ENCODE measurements around the gene DNM2. TPM values are rescaled to one million over a fixed set of nuclear protein-coding genes. Genes with fewer than 3 reads are reported as not detected.
A peak's percentile ranks its signal among the peaks of the same experiment; 100 is the strongest.

DNM2 gene
- polyA plus RNA-seq, 1 donor from 2014 or later, result 109 TPM

DNA sequence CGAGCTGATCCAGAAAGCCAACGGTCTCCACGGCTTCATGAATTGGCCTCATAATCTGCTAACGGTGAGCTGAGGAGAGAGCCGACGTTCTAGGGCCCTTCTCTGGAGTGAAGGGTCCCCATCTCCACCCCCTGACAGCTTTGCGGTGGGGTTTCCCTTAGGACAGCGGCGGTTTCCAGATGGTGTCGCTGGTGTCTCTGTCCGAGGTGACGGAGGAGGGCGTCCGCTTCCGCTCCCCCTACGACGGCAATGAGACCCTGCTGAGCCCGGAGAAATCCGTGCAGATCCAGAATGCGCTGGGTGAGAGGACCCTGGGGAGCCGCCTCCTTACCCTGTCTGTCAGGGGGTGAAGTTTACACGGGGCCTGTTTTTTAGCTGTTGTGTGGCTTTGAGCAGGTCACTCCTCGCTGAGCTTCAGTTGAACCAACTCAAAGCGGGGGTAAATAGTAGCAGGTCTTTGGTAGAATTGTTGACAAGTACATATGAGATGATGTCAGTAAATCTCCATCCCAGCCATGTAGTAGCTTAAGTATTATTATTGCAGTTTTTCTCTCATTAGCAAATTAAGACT, 15.8 kb upstream of the DNM2 start:
- no peaks in the 10 kb centered on the region for H3K9me3 Mint-ChIP-seq
- peak overlapping the region in 1 of 3 donors; percentile 81 for H3K27ac Mint-ChIP-seq
- peaks cover 4 to 15% (median 9%) of the 10 kb centered on the region in 3 donors for H3K4me1 Mint-ChIP-seq
- peak overlapping the region; percentile 71 to 98 (median 94) for H3K4me3 Mint-ChIP-seq
- H3K27me3 Mint-ChIP-seq, result peaks cover 1% of the 10 kb centered on the region
- no peaks in the 10 kb centered on the region for H3K36me3 Mint-ChIP-seq

GRCh38 chr19:10706990-10707389, 10.9 kb upstream of the DNM2 start:
- Mint-ChIP-seq H3K4me1 (peaks cover 0 to 4% (median 3%) of the 10 kb centered on the region in 3 donors), H3K4me3 (no peak overlapping the region), H3K36me3 (peaks cover 2% of the 10 kb centered on the region), H3K27me3 (no peaks in the 10 kb centered on the region), H3K27ac (no peak overlapping the region), H3K9me3 (no peaks in the 10 kb centered on the region)

- peaks cover 2% of the 10 kb centered on the region for H3K36me3 Mint-ChIP-seq
- H3K27ac Mint-ChIP-seq, result no peak overlapping the region
- H3K9me3 Mint-ChIP-seq, result no peaks in the 10 kb centered on the region
- no peaks in the 10 kb centered on the region for H3K4me1 Mint-ChIP-seq
- H3K27me3 Mint-ChIP-seq, result no peaks in the 10 kb centered on the region
- no peak overlapping the region for H3K4me3 Mint-ChIP-seq
These were observed 10.4 kb upstream of the DNM2 start for GRCh38 chr19:10707440-10707839.

GRCh38 chr19:10708291-10708690, 9.6 kb upstream of the DNM2 start:
- Mint-ChIP-seq H3K27ac (no peak overlapping the region), H3K36me3 (peaks cover 2% of the 10 kb centered on the region), H3K9me3 (no peaks in the 10 kb centered on the region), H3K4me1 (no peaks in the 10 kb centered on the region), H3K27me3 (no peaks in the 10 kb centered on the region), H3K4me3 (no peak overlapping the region)

DNA sequence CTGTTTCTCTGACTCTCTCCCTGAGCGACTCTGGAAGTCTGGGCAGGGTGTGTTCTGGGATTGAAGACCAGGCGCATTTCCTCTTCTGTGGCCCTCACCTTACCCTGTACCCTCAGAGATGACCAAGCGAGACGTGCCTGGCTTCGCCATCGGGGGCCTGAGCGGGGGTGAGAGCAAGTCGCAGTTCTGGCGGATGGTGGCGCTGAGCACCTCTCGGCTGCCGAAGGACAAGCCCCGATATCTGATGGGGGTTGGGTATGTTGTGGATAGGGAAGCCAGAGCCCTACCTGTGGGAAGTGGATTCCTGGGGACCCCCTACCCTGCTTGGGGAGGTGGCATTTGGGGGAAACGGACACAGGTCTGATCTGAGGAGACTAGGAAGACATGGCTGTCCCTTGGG, 5.8 kb upstream of the DNM2 start:
- Mint-ChIP-seq H3K27ac (no peak overlapping the region), H3K36me3 (peaks cover 2% of the 10 kb centered on the region), H3K4me1 (peaks cover under 1 to 3% (median 3%) of the 10 kb centered on the region in 3 donors), H3K27me3 (no peaks in the 10 kb centered on the region), H3K4me3 (no peak overlapping the region), H3K9me3 (no peaks in the 10 kb centered on the region)

DNA sequence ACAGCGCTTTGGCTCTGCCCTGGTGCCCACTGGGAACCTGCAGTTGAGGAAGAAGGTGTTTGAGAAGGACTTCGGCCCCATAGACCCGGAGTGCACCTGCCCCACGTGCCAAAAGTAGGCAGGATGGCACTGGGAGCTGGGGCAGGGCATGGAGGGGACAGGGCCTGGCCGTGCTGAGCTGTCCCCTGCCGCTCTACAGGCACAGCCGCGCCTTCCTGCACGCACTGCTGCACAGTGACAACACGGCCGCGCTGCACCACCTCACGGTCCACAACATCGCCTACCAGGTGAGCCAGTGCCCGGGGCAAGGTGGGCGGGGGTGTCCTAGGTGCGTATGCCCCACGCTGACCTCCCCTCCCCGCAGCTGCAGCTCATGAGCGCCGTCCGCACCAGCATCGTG, 5.1 kb upstream of the DNM2 start:
- peak overlapping the region in 1 of 3 donors; percentile 67 for H3K27ac Mint-ChIP-seq
- H3K9me3 Mint-ChIP-seq, result no peaks in the 10 kb centered on the region
- H3K27me3 Mint-ChIP-seq, result no peaks in the 10 kb centered on the region
- H3K4me1 Mint-ChIP-seq, result peaks cover 3 to 7% (median 7%) of the 10 kb centered on the region in 3 donors
- H3K4me3 Mint-ChIP-seq, result no peak overlapping the region
- H3K36me3 Mint-ChIP-seq, result no peaks in the 10 kb centered on the region

GRCh38 chr19:10713317-10713716, 4.6 kb upstream of the DNM2 start:
- Mint-ChIP-seq H3K4me1 (peaks cover 3 to 7% (median 7%) of the 10 kb centered on the region in 3 donors), H3K27me3 (no peaks in the 10 kb centered on the region), H3K9me3 (no peaks in the 10 kb centered on the region), H3K27ac (peak overlapping the region in 1 of 3 donors; percentile 67), H3K4me3 (no peak overlapping the region), H3K36me3 (no peaks in the 10 kb centered on the region)

DNA sequence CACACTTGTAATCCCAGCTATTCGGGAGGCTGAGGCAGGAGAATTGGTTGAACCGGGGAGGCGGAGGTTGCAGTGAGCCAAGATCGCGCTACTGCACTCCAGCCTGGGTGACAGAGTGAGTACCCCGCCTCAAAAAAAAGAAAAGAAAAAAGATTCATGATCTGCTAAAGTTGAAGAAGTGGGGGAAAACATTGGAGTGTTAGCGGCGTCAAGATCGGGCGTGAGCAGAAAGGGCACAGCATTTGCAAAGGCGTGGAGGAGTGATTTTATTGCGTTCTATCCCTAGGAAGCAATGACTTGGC, 874 bp upstream of the DNM2 start:
- Mint-ChIP-seq H3K4me1 (peaks cover 16 to 21% (median 18%) of the 10 kb centered on the region in 3 donors), H3K27ac (peak overlapping the region; percentile 72 to 91 (median 90))

GRCh38 chr19:10718205-10719196, 622 bp downstream of the DNM2 start:
- H3K9me3 Mint-ChIP-seq, result no peaks in the 10 kb centered on the region
- no peaks in the 10 kb centered on the region for H3K27me3 Mint-ChIP-seq
- H3K27ac Mint-ChIP-seq, result peak overlapping the region; percentile 67 to 72 (median 69)
- H3K36me3 Mint-ChIP-seq, result peaks cover under 1% of the 10 kb centered on the region
- peak overlapping the region; percentile 87 to 97 (median 92) for H3K4me3 Mint-ChIP-seq
- H3K4me1 Mint-ChIP-seq, result peaks cover 16 to 26% (median 22%) of the 10 kb centered on the region in 3 donors

More for the DNA sequence above, 874 bp upstream of the DNM2 start:
- Mint-ChIP-seq H3K9me3 (no peaks in the 10 kb centered on the region), H3K4me3 (peak overlapping the region; percentile 87 to 97 (median 90)), H3K36me3 (no peaks in the 10 kb centered on the region), H3K27me3 (no peaks in the 10 kb centered on the region)

GRCh38 chr19:10719466-10719961, 1.6 kb downstream of the DNM2 start:
- no peaks in the 10 kb centered on the region for H3K27me3 Mint-ChIP-seq

GRCh38 chr19:10720607-10721125, 2.8 kb downstream of the DNM2 start:
- H3K9me3 Mint-ChIP-seq, result no peaks in the 10 kb centered on the region
- no peak overlapping the region for H3K27ac Mint-ChIP-seq
- H3K27me3 Mint-ChIP-seq, result no peaks in the 10 kb centered on the region
- peaks cover 2% of the 10 kb centered on the region for H3K36me3 Mint-ChIP-seq
- H3K4me3 Mint-ChIP-seq, result peak overlapping the region in 2 of 4 donors; percentile 87 to 89
- peaks cover 17 to 34% (median 27%) of the 10 kb centered on the region in 3 donors for H3K4me1 Mint-ChIP-seq

More at GRCh38 chr19:10719466-10719961, 1.6 kb downstream of the DNM2 start:
- peak overlapping the region; percentile 87 to 97 (median 92) for H3K4me3 Mint-ChIP-seq
- H3K4me1 Mint-ChIP-seq, result peaks cover 17 to 32% (median 22%) of the 10 kb centered on the region in 3 donors
- peak overlapping the region in 2 of 3 donors; percentile 27 to 36 for H3K27ac Mint-ChIP-seq
- H3K36me3 Mint-ChIP-seq, result peaks cover 2% of the 10 kb centered on the region
- no peaks in the 10 kb centered on the region for H3K9me3 Mint-ChIP-seq

DNA sequence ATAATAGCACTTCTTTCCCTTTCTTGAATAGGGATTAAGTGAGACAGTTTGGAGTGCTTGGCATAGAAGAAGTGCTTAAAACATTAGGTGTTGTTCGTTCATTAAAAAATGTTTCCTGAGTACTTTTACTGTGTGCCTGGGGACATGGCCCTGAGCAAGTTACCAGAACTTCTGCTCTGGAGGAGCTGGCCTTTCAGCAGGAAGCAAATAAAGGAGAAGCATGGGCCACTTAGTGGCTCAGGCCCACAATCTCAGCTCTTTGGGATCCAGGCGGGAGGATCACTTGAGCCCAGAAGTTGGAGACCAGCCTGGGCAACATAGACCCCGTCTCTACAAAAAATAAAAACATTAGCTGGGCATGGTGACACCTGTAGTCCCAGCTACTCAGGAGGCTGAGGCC, 5.7 kb downstream of the DNM2 start:
- peaks cover 26 to 42% (median 30%) of the 10 kb centered on the region in 3 donors for H3K4me1 Mint-ChIP-seq
- peak overlapping the region in 1 of 4 donors; percentile 43 for H3K4me3 Mint-ChIP-seq
- H3K27me3 Mint-ChIP-seq, result no peaks in the 10 kb centered on the region
- H3K36me3 Mint-ChIP-seq, result peaks cover 2% of the 10 kb centered on the region
- no peak overlapping the region for H3K27ac Mint-ChIP-seq
- no peaks in the 10 kb centered on the region for H3K9me3 Mint-ChIP-seq

GRCh38 chr19:10724573-10725071, 6.7 kb downstream of the DNM2 start:
- Mint-ChIP-seq H3K9me3 (no peaks in the 10 kb centered on the region), H3K36me3 (peaks cover 5% of the 10 kb centered on the region), H3K4me3 (peak overlapping the region in 1 of 4 donors; percentile 43), H3K4me1 (peaks cover 24 to 41% (median 32%) of the 10 kb centered on the region in 3 donors), H3K27me3 (no peaks in the 10 kb centered on the region), H3K27ac (peak overlapping the region in 1 of 3 donors; percentile 53)

- Mint-ChIP-seq H3K4me1 (peaks cover 21 to 44% (median 31%) of the 10 kb centered on the region in 3 donors), H3K4me3 (no peak overlapping the region), H3K36me3 (peaks cover 5% of the 10 kb centered on the region), H3K9me3 (no peaks in the 10 kb centered on the region), H3K27ac (peak overlapping the region in 1 of 3 donors; percentile 53), H3K27me3 (no peaks in the 10 kb centered on the region)
These were observed 7.5 kb downstream of the DNM2 start for GRCh38 chr19:10725415-10725814.

DNA sequence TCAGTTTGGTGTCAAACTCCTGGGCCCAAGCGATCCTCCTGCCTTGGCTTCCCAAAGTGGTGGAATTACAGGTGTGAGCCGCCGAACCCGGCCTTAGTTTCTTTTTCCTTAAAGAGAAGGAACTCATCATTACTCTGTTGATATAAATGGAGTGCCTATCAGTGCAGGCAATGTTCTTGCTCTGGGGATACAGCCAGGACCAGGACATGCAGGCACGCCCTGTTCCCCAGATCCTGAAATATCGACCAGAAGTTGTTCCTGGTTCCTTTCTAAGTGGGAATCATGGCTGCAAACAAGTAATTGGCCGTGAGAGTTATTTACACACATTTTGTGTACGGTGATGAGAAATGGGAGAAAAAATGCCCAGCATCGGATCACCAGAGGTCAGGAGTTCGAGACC, 8.4 kb downstream of the DNM2 start:
- Mint-ChIP-seq H3K27me3 (no peaks in the 10 kb centered on the region), H3K4me1 (peaks cover 23 to 47% (median 31%) of the 10 kb centered on the region in 3 donors), H3K36me3 (peaks cover 5% of the 10 kb centered on the region), H3K9me3 (no peaks in the 10 kb centered on the region), H3K4me3 (no peak overlapping the region), H3K27ac (no peak overlapping the region)
